HG02798 (cell line): ENCODE data around the gene PIK3C2G.

Experiments used
- ATAC-seq: cut with Tn5 transposase; IDR thresholded peaks from one replicate; pipeline ENCODE4 v1.9.1; 2021; ENCODE audit warnings: mild to moderate bottlenecking; ENCODE audit not compliant: unreplicated experiment, poor library complexity

Gene PIK3C2G

GRCh38 chr12:18275981-18276380 lies 14.7 kb downstream of the PIK3C2G start:
- no peak for ATAC-seq

GRCh38 chr12:18277196-18277595 lies 15.9 kb downstream of the PIK3C2G start:
- ATAC-seq, result no peak

DNA sequence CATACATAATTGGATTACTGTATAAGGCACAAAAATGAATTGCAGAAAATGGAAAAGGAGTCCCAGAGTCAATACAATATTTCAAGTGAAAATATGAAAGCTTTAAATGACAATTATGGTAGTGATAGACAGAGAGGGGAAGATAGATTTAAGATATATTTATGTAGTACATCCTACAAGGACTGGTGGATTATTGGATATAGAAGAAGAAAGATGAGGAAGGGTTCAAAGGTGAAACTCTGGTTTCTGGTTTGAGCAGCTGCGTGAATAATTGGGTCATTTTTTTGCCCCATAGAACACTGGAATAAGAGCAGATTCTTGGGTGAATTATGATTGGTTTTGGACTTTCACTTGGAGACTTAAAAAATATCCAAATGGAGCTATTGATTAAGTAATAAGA lies 19.4 kb downstream of the PIK3C2G start:
- no peak for ATAC-seq

GRCh38 chr12:18281941-18282340 lies 20.6 kb downstream of the PIK3C2G start:
- no peak for ATAC-seq

DNA sequence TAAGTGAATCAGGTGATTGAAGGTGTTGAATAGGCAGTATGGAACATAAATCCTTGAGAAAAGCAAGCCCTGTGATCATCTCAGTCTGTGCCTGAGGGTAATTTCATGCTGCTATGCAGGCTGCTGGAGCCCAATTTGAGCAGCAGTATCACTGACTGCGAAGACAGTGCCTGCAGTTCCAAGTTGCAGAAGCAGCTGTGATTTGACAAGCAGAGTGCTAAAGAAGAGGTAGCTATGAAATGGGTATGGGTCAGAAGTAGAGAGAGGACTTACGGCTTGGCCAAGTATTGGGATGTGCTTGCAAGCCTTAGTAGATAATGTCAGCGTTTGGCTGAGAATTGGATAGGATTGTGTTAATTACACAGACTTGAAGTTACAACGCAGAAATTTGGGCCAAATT lies 22.5 kb downstream of the PIK3C2G start:
- no peak for ATAC-seq

DNA sequence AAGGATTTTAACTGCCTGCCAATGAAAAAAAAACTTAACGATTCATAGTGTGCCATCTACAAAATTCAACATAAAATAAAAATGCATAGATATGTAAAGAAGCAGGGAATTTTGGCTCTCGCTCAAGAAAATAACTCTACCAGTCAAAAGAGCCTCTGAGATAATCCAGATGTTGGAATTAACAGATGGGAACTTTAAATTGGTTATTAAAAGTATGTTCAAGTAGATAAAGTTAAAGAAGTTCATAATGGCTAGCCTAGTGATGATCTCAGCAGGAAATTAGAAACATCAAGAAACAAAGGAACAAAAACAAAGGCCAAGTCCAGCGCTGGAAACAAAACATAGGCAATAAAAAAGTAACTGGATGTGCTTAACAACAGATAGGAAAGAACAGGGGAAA lies 23.1 kb downstream of the PIK3C2G start:
- no peak for ATAC-seq

- no peak for ATAC-seq
Measured at GRCh38 chr12:18285161-18285560, 23.8 kb downstream of the PIK3C2G start.

- no peak for ATAC-seq
Measured at GRCh38 chr12:18290386-18290785, 29.1 kb downstream of the PIK3C2G start.

DNA sequence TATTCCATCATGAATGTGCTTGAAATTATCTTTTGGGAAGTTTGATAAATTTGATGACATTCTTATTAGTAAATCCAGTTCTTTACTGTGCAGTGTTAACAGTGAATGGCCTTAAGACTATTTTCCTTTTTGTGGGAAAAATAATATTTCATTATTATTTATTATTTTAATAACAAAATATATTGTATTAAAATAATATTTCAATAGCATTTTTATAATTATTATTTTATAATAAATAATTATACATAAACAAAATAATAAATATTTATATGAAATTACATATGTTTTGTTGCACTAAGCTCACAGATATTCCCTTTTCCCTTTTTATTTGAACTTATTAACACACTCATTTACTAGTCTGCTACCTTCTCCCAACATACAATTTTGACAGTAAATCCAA lies 33.6 kb downstream of the PIK3C2G start:
- no peak for ATAC-seq

DNA sequence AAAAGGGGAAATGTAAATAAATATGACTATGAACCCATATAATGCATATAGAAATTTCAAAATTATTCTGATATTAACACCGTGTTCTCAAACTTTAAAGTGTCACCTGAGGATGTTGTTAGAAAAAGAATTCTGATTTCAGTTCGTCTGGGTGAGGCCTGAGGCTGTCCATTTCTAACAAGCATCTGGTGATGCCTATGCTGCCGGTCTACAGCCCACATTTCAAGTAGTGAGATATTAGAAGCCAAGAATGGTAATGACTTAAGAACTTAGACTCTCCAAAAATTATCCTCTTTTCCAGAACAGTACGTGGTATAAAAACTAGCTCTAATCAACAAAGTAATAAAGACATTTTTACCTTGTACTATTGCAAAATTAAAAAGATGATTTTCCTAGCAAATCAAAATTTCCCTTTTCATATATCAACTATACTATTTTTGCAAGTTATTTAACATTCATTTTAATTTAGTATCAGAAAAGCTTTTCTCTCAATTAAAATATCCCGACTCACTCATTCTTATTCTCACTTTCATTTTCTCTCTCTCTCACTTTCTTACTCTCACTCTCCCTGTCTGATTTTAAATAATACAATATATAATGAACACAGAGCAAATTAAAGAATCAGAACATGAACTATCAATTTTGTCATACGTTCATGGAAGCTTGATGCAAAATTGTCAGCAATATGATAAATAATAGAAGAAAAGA lies 35.0 kb downstream of the PIK3C2G start:
- ATAC-seq, result no peak

DNA sequence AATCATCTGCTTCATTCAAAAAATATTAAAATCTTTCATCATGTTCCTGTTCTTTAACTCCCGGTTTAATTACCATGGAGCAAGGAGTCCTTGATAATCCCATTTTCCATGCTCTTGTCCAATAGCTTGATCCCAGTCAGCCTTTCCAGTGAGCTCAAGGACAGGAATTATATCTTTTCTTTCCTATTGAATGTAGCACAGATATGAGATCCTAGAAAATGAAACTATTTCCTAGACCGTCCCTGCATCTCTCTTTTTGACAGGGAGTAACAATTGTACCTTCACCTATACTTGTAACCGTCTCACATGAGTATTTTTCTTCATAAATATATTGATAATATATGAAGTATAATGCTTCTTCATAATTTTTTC lies 35.6 kb downstream of the PIK3C2G start:
- ATAC-seq, result no peak

- no peak for ATAC-seq
Measured at GRCh38 chr12:18297902-18298301, 36.6 kb downstream of the PIK3C2G start.

DNA sequence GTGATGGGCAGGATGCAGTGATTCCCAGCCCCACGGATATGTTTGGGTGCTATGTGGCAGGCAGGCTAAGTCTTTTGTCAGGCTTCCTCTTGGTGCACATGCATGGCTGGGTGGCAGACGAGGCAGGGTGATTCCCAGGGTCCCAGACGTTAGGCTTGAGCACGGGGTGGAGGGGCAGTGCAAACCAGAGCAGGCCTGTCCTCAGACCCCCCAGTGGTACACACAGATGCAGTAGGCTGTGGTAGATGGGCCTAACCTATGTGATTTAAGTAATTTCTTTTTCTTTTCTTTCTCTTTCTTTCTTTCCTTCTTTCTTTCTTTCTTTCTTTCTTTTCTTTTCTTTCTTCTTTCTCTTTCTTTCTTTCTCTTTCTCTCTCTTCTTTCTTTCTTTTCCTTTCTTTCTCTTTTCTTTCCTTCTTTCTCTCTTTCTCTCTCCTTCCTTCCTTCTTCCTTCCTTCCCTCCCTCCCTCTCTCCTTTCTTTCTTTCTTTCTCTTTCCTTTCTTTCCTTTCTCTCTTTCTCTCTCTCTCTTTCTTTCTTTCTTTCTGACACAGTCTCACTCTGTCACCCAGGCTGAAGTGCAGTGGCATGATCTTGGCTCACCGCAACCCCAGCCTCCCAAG lies 41.6 kb downstream of the PIK3C2G start:
- no peak for ATAC-seq

DNA sequence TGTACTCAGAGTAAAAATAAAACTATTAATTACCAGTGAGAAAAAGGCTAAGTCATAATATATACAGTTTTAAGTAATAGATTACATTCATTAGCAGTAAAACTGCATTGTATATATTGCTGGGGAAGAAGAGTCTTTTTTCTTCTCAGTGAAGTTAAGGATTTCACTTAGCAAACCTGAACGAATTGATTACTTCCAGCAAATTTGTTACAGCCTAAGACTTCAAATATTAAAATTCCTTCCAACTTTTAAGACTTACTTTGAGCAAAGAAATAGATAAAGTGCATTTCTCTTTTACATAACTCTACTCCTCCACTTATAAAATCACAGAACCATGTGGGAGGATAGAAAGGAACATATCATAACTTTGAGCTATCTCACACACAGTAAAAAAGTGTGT lies 43.3 kb downstream of the PIK3C2G start:
- ATAC-seq, result no peak

DNA sequence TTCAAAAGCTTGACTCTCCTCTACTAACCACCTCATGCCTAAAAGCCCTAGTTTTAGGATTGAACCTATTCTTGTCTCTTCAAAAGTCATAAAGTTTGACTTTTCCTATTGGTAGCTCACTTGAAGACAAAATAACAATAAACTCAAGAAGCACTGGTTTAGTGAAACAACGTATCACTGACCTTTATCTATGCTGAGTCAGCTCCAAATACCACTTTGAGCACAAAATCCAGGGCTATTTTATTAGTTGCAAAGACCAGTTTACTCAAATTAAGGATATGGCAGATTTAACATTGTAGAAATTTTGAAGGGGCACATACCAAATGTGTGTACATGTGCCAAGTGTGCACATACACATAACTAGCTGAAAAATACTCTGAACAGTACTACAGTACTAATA lies 45.0 kb downstream of the PIK3C2G start:
- no peak for ATAC-seq

GRCh38 chr12:18313306-18313705 lies 52.0 kb downstream of the PIK3C2G start:
- no peak for ATAC-seq

- ATAC-seq, result peak; percentile 79
Measured at GRCh38 chr12:18320036-18320617, 58.8 kb downstream of the PIK3C2G start.

DNA sequence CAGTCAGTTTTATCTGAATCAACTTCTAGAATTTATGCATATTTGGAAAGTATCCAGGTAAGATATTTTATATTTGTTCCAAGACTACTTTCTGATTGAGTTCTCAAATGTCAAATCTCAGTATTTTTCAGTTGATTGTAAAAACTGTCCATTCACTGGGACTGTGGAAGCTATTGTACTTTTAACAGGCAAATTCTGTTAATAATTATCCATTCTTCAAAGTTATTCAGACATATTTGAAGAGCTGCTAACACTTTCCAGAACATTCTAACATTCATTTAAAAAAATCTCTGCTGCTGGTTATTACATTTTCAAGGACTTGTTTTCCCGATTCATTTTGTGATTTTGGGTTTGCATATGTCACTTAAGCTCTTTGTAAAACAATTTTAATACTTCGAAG lies 59.7 kb downstream of the PIK3C2G start:
- ATAC-seq, result no peak

GRCh38 chr12:18323159-18323558 lies 61.8 kb downstream of the PIK3C2G start:
- ATAC-seq, result no peak

GRCh38 chr12:18327036-18327435 lies 65.7 kb downstream of the PIK3C2G start:
- no peak for ATAC-seq

DNA sequence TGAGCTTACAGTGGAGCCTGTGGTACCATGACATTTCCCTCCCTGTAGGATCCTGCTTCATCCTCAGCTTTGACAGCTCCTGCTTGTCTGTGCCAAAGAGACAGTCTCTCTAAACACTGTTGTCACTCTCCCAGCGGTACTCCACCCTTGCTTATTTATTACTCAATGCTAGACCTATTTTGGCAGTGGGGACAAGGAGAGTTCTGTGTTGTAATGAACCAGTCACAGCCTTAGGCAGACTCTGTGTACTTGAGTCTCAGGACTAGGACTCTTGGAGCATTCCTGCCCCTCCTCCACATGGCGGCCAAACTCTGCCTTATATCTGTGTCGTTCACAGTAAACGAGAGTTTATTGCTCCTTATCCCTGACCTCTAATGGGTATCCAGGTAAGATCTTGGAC lies 70.9 kb downstream of the PIK3C2G start:
- no peak for ATAC-seq

DNA sequence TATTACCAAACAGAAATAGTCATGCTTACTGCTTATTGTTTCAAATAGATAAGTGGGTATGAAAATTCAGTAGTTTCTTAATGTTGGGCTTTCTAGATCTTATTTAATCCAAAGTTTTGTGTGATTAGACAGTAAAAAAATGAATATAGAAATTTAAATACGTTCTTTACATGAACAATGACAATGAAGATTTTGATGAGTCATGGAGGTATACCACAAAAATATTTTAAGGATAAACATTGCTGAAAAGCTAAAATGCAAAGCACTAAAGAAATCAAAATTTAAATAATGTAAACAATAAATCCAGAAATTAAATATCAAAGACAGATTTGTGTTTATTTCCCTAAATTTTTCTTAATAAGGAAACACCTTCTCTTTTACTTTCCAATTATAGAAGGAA lies 78.3 kb downstream of the PIK3C2G start:
- ATAC-seq, result no peak
